ENCODE measurements around the gene NPB.

NPB gene

GRCh38 chr17:81927653-81928543 lies 25.9 kb downstream of the NPB start, which contains the start of gene MAFG:
TSS of gene MAFG (minus strand) at chr17:81927735. CDS start at chr17:81923185, 4,550 bp downstream.
- DNase-seq, result peak; percentile 95 to 97

- DNase-seq, result peak in 1 of 2 experiments; percentile 48
Measured at GRCh38 chr17:81928544-81929252, 26.7 kb downstream of the NPB start.

GRCh38 chr17:81929253-81930141 lies 27.5 kb downstream of the NPB start:
- no peak for DNase-seq

- DNase-seq, result no peak
Measured at GRCh38 chr17:81930142-81931125, 28.4 kb downstream of the NPB start.

- no peak for DNase-seq
Measured at GRCh38 chr17:81931189-81931556, 29.1 kb downstream of the NPB start.

GRCh38 chr17:81931557-81932332 lies 29.7 kb downstream of the NPB start:
- DNase-seq, result no peak

GRCh38 chr17:81932333-81932983 lies 30.4 kb downstream of the NPB start:
- DNase-seq, result no peak

- no peak for DNase-seq
Measured at GRCh38 chr17:81933178-81933699, 31.2 kb downstream of the NPB start.

GRCh38 chr17:81934098-81934757 lies 32.2 kb downstream of the NPB start:
- no peak for DNase-seq

GRCh38 chr17:81934850-81935708 lies 33.0 kb downstream of the NPB start:
- DNase-seq, result no peak

GRCh38 chr17:81935709-81936084 lies 33.7 kb downstream of the NPB start:
- no peak for DNase-seq

GRCh38 chr17:81939218-81939617 lies 37.2 kb downstream of the NPB start:
- DNase-seq, result no peak

GRCh38 chr17:81939881-81940385 lies 37.9 kb downstream of the NPB start:
- DNase-seq, result no peak

GRCh38 chr17:81940538-81941483 lies 38.8 kb downstream of the NPB start:
- no peak for DNase-seq

GRCh38 chr17:81941484-81942166 lies 39.6 kb downstream of the NPB start:
- peak in 1 of 2 experiments; percentile 31 for DNase-seq

GRCh38 chr17:81942167-81942553 lies 40.1 kb downstream of the NPB start:
- no peak for DNase-seq

GRCh38 chr17:81944858-81945257 lies 42.8 kb downstream of the NPB start:
- no peak for DNase-seq
